ENCODE measurements around the gene TAS2R50. TPM values are rescaled to one million over a fixed set of nuclear protein-coding genes. Genes with fewer than 3 reads are reported as not detected.

TAS2R50 gene
- total RNA-seq, 6 donors from 2014 or later: 0.67 to 6.2 (median 1.8) TPM; not detected in 1

DNA sequence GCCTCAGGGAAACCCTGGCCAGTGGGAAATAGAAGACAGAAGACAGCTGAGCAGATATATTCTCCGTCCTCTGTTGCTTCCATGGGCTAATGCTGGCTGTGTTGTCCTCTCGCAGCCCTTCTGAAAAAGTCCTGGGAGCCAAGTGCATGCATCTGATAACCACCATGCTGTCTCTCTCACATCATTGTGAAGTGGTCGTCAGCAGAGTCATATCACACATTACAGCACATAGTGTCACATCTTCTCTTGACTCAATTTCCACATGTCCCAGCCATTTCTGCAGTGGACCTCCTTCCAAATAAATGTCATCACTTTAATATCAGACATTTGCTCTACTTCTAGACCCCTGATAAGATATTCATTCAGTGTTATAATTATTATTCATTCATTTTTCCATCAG, 7.6 kb upstream of the TAS2R50 start:
- no peak overlapping the region for H3K27ac ChIP-seq
- peaks cover 0 to 5% (median 2%) of the 10 kb centered on the region in 4 donors for H3K9me3 ChIP-seq
- DNase-seq (no peak), ATAC-seq (ENCODE audit: low FRiP score in 2 of 2) (no peak)
- TF ChIP-seq, protein P1, sequence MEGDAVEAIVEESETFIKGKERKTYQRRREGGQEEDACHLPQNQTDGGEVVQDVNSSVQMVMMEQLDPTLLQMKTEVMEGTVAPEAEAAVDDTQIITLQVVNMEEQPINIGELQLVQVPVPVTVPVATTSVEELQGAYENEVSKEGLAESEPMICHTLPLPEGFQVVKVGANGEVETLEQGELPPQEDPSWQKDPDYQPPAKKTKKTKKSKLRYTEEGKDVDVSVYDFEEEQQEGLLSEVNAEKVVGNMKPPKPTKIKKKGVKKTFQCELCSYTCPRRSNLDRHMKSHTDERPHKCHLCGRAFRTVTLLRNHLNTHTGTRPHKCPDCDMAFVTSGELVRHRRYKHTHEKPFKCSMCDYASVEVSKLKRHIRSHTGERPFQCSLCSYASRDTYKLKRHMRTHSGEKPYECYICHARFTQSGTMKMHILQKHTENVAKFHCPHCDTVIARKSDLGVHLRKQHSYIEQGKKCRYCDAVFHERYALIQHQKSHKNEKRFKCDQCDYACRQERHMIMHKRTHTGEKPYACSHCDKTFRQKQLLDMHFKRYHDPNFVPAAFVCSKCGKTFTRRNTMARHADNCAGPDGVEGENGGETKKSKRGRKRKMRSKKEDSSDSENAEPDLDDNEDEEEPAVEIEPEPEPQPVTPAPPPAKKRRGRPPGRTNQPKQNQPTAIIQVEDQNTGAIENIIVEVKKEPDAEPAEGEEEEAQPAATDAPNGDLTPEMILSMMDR (IDR thresholded peaks at IDR 0.05): no peak
- TF ChIP-seq POLR2AphosphoS5 (IDR thresholded peaks at IDR 0.05): no peak
- TF ChIP-seq EP300 (IDR thresholded peaks at IDR 0.05): no peak
- no peak for TF ChIP-seq POLR2A (IDR thresholded peaks at IDR 0.05)
- no peak overlapping the region for H3K4me3 ChIP-seq
- H3K27me3 ChIP-seq: no peaks in the 10 kb centered on the region
- H3K36me3 ChIP-seq: no peaks in the 10 kb centered on the region
- WGBS, 2 donors: 74 to 91% methylated on average over 3 of the region's 3 CpGs
- H3K4me1 ChIP-seq: no peaks in the 10 kb centered on the region

DNA sequence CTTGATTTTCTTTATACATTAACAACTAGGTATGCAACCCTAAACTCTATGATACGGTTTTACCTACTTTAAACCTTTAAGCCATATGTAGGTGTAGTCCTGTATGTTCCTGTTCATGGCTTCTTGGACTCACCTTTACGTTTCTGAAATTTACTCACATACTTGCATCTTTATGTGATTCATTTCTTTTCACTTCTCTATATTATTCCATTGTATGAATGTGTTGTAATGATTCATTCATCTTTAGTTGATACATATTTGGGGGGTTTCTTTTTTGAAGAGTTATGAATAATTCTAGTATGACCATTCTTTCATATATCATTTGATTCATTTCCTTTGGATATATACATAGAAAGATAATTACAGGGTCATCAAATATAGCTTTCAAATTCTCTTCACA, 2.4 kb upstream of the TAS2R50 start:
- WGBS, 2 donors: 91 to 94% methylated on average over 2 of the region's 2 CpGs
- Histone ChIP-seq H3K27me3 (no peaks in the 10 kb centered on the region), H3K9me3 (peaks cover 0 to 5% (median 2%) of the 10 kb centered on the region in 4 donors), H3K4me1 (no peaks in the 10 kb centered on the region), H3K36me3 (no peaks in the 10 kb centered on the region), H3K4me3 (no peak overlapping the region), H3K27ac (no peak overlapping the region)
- DNase-seq (no peak), ATAC-seq (ENCODE audit: low FRiP score in 2 of 2) (no peak)
- TF ChIP-seq, protein P1 (IDR thresholded peaks at IDR 0.05): no peak
- no peak for TF ChIP-seq POLR2A (IDR thresholded peaks at IDR 0.05)
- TF ChIP-seq EP300 (IDR thresholded peaks at IDR 0.05): no peak
- no peak for TF ChIP-seq POLR2AphosphoS5 (IDR thresholded peaks at IDR 0.05)

DNA sequence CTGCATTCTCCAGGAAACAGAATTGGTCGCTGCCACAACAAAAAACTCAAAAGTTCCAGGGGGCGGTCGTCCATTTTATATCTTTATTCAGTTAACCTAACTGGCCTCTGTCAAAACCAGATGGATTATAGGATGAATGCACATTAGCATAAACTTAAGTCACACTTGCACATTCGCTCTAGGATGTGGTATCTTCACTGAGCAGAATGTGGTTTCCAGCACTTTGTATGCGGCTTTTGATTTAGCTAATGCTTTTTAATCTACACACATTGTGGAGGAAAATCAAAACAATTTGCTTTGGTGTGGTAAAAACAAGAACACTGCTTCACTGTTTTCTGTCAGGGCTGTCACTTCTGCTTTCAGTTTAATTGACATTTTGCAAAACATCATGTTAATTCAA, 4.5 kb downstream of the TAS2R50 start:
- no peaks in the 10 kb centered on the region for H3K9me3 ChIP-seq
- TF ChIP-seq POLR2A (IDR thresholded peaks at IDR 0.05) (no peak), EP300 (IDR thresholded peaks at IDR 0.05) (no peak), POLR2AphosphoS5 (IDR thresholded peaks at IDR 0.05) (no peak)
- TF ChIP-seq, protein P1 (IDR thresholded peaks at IDR 0.05): no peak
- 92 to 93% methylated on average over 5 of the region's 5 CpGs for WGBS, 2 donors
- ATAC-seq (ENCODE audit: low FRiP score in 2 of 2) (no peak), DNase-seq (no peak)
- H3K4me3 ChIP-seq: no peak overlapping the region
- H3K27ac ChIP-seq: no peak overlapping the region
- no peaks in the 10 kb centered on the region for H3K27me3 ChIP-seq
- H3K36me3 ChIP-seq: no peaks in the 10 kb centered on the region
- H3K4me1 ChIP-seq: no peaks in the 10 kb centered on the region

DNA sequence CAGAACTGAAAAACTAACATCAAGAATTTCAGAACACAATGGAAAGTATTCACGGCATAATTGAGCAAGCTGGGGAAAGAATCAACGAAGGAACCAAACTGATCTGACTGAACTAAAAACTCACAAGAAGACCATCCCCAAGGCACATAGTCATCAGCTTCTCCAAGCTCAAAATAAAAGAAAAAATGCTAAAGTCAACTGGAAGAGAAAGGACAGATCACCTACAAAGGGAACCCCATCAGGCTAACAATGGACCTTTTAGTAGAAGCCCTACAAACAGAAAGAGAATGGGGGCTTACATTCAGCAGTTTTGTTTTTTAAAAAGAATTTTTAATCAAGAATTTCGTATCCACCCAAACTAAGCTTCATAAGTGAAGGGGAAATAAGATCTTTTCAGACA, 11.7 kb downstream of the TAS2R50 start:
- TF ChIP-seq EP300 (IDR thresholded peaks at IDR 0.05) (no peak), POLR2AphosphoS5 (IDR thresholded peaks at IDR 0.05) (no peak), POLR2A (IDR thresholded peaks at IDR 0.05) (no peak)
- TF ChIP-seq, protein P1 (IDR thresholded peaks at IDR 0.05): no peak
- Histone ChIP-seq H3K27ac (no peak overlapping the region), H3K36me3 (no peaks in the 10 kb centered on the region), H3K27me3 (no peaks in the 10 kb centered on the region), H3K9me3 (no peaks in the 10 kb centered on the region), H3K4me1 (no peaks in the 10 kb centered on the region), H3K4me3 (no peak overlapping the region)
- WGBS, 2 donors: 91 to 96% methylated on average over 3 of the region's 3 CpGs
- DNase-seq (no peak), ATAC-seq (ENCODE audit: low FRiP score in 2 of 2) (no peak)

DNA sequence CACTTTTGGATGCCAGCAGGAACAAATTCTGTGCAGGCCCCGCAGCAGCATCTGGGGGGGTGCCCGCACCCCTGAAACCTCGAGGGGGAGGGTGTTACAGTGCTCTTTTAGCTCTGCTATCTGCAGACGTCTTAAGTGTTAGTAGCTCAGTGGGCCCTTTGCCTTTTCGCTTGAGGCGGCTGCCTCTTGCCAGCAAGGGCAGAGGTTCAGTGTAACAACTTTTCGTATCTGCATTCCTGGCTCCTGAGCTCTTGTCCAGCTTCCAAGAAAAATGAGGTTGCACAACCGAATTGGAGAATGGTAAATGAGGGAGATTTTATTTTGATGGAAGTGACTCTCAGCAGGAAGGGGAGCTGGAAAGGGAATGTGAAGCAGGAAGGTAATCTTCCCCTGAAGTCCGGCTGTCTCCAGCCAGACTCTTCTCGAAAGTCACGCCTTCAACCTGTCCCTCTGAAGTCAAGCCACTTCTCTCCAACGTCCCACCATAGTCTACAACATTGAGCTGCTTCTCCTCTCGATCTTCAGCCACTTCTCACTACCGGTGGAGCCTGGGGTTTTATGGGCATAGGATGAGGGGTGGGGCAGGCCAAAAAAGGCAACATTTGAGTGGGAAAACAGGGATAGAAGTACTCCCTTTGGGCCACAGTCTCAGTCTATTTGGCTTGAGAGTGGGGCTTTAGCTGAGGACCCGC, 17.8 kb downstream of the TAS2R50 start:
- H3K27ac ChIP-seq: no peak overlapping the region
- no peaks in the 10 kb centered on the region for H3K36me3 ChIP-seq
- ATAC-seq (ENCODE audit: low FRiP score in 2 of 2) (peak in 1 of 2 donors; percentile 38), DNase-seq (peak; percentile 30 to 47)
- H3K27me3 ChIP-seq: no peaks in the 10 kb centered on the region
- H3K4me3 ChIP-seq: no peak overlapping the region
- TF ChIP-seq POLR2AphosphoS5 (IDR thresholded peaks at IDR 0.05): no peak
- 62 to 64% methylated on average over 13 to 15 of the region's 15 CpGs for WGBS, 2 donors
- H3K9me3 ChIP-seq: no peaks in the 10 kb centered on the region
- H3K4me1 ChIP-seq: peaks cover 3 to 6% (median 4%) of the 10 kb centered on the region in 4 donors
